GM23338 (cell line): ENCODE data around the gene UBE2H. TPM values are rescaled to one million over a fixed set of nuclear protein-coding genes. Genes with fewer than 3 reads are reported as not detected.

ENCODE experiments used
- ATAC-seq: fragments of 200-7000 bp; cut with Tn5 transposase; 3 replicates; pipeline ENCODE4 v1.9.1; 2020
- DNase-seq: peaks from one replicate; pipeline ENCODE4 v3.0.0-alpha.2; 2015; ENCODE audit warnings: low spot score
- H2AFZ ChIP-seq: fragments of 200-600 bp; sonication (generic); 2 replicates; pipeline ENCODE4 v1.8.0; 2016; ENCODE audit warnings: antibody characterized with exemption, mild to moderate bottlenecking, moderate library complexity
- H3F3A ChIP-seq: fragments of 200-600 bp; sonication (generic); replicated peaks from 2 replicates; pipeline ENCODE4 v1.8.0; 2017; ENCODE audit warnings: antibody characterized with exemption, mixed run types, low read depth
- H3K27ac ChIP-seq: fragments of 200-600 bp; sonication (generic); 2 replicates; pipeline ENCODE4 v1.6.1; 2016; ENCODE audit warnings: low read depth
- H3K27me3 ChIP-seq: fragments of 200-600 bp; sonication (generic); 2 replicates; pipeline ENCODE4 v1.8.0; 2016; ENCODE audit warnings: mild to moderate bottlenecking, mixed run types, moderate library complexity; ENCODE audit not compliant: insufficient read depth
- H3K36me3 ChIP-seq: fragments of 200-600 bp; sonication (generic); 2 replicates; pipeline ENCODE4 v1.8.0; 2016; ENCODE audit warnings: mild to moderate bottlenecking; ENCODE audit not compliant: insufficient read depth
- H3K4me1 ChIP-seq: fragments of 200-600 bp; sonication (generic); 2 replicates; pipeline ENCODE4 v1.8.0; 2016; ENCODE audit warnings: mild to moderate bottlenecking, moderate library complexity; ENCODE audit not compliant: insufficient read depth
- H3K4me2 ChIP-seq: fragments of 200-600 bp; sonication (generic); 2 replicates; pipeline ENCODE4 v1.7.1; 2017; ENCODE audit warnings: mixed run types
- H3K4me3 ChIP-seq: fragments of 200-600 bp; sonication (generic); 2 replicates; pipeline ENCODE4 v1.6.1; 2016; ENCODE audit warnings: mixed run types
- H3K79me2 ChIP-seq: fragments of 200-600 bp; sonication (generic); replicated peaks from 2 replicates; pipeline ENCODE4 v1.8.0; 2017; ENCODE audit warnings: mild to moderate bottlenecking; ENCODE audit not compliant: insufficient read depth
- H3K9me2 ChIP-seq: fragments of 200-600 bp; sonication (generic); 2 replicates; pipeline ENCODE4 v1.8.0; 2017; ENCODE audit not compliant: insufficient read depth
- H4K20me1 ChIP-seq: fragments of 200-600 bp; sonication (generic); replicated peaks from 2 replicates; pipeline ENCODE4 v1.8.0; 2017; ENCODE audit warnings: mild to moderate bottlenecking; ENCODE audit not compliant: insufficient read depth
- H3K27ac Mint-ChIP-seq: 2 replicates; pipeline ENCODE4 v1.8.0; 2020; ENCODE audit warnings: inconsistent platforms, mild to moderate bottlenecking, moderate library complexity, mixed read lengths
- H3K27me3 Mint-ChIP-seq: 3 replicates; pipeline ENCODE4 v1.8.0; 2022; ENCODE audit warnings: low read depth, mild to moderate bottlenecking, moderate library complexity, mixed read lengths, inconsistent platforms; ENCODE audit not compliant: insufficient read depth, poor library complexity
- H3K36me3 Mint-ChIP-seq: 3 replicates; pipeline ENCODE4 v1.8.0; 2021; ENCODE audit warnings: low read depth, mild to moderate bottlenecking, inconsistent platforms, moderate library complexity, mixed read lengths
- H3K4me1 Mint-ChIP-seq: 3 replicates; pipeline ENCODE4 v1.8.0; 2020; ENCODE audit warnings: mild to moderate bottlenecking, inconsistent platforms, mixed read lengths
- H3K4me3 Mint-ChIP-seq: 3 replicates; pipeline ENCODE4 v1.8.0; 2021; ENCODE audit warnings: moderate library complexity, mild to moderate bottlenecking, inconsistent platforms, mixed read lengths
- H3K9me3 Mint-ChIP-seq: 3 replicates; pipeline ENCODE4 v1.8.0; 2020; ENCODE audit warnings: moderate library complexity, mild to moderate bottlenecking, inconsistent platforms, mixed read lengths
- CREB1 ChIP-seq: fragments of 250-450 bp; sonication (Bioruptor Pico); IDR thresholded peaks from 2 replicates; pipeline ENCODE4 v1.5.0; 2020; ENCODE audit warnings: low read depth, mild to moderate bottlenecking, moderate library complexity
- ETS1 ChIP-seq: IDR thresholded peaks from 2 replicates; pipeline ENCODE4 v1.6.1; 2016; ENCODE audit warnings: antibody characterized with exemption
- EZH2phosphoT487 ChIP-seq: fragments of 200-600 bp; sonication (generic); IDR thresholded peaks from one replicate; pipeline ENCODE4 v1.8.1; 2018; ENCODE audit warnings: antibody characterized with exemption; ENCODE audit not compliant: unreplicated experiment
- JUNB ChIP-seq: IDR thresholded peaks from one replicate; pipeline ENCODE4 v1.6.1; 2016; ENCODE audit warnings: antibody characterized with exemption; ENCODE audit not compliant: unreplicated experiment
- NANOG ChIP-seq: IDR thresholded peaks from 2 replicates; pipeline ENCODE4 v1.6.1; 2016; ENCODE audit warnings: antibody characterized with exemption, borderline replicate concordance
- ZNF114 ChIP-seq: fragments of 250-450 bp; sonication (Bioruptor Pico); IDR thresholded peaks from 2 replicates; pipeline ENCODE4 v1.5.0; 2020; ENCODE audit warnings: mild to moderate bottlenecking, moderate library complexity
- ZNF462 ChIP-seq: fragments of 250-450 bp; sonication (Bioruptor Pico); IDR thresholded peaks from 2 replicates; pipeline ENCODE4 v1.5.0; 2020; ENCODE audit warnings: mild to moderate bottlenecking, moderate library complexity
- polyA plus RNA-seq: library from polyadenylated mRNA; unstranded; fragments of >200 nt; fragmentation: Nextera tagmentation; extraction: Ambion mirVana; gene quantifications from 2 replicates; pipeline ENCODE4 v1.2.1, GENCODE V29; 2016
- total RNA-seq: library from RNA; depleted of rRNA; stranded (reverse); fragments of >200 nt; shearing (Covaris generic); gene quantifications from 2 replicates; pipeline ENCODE4 v1.2.3, GENCODE V29; 2014

Gene UBE2H
- total and polyA plus RNA-seq, 2 experiments from 2014 or later, result 40.8 to 86.5 TPM

GRCh38 chr7:129858490-129858889 is 94.3 kb downstream of the UBE2H start (continued):
- TF ChIP-seq ZNF462 (CRISPR knock-in tag) (no peak), EZH2phosphoT487 (no peak), NANOG (no peak)

- H3K9me3 Mint-ChIP-seq, result no peaks in the 10 kb centered on the region
- H3K27ac Mint-ChIP-seq, result peak overlapping the region; percentile 3; the same call in 1 of the 2 replicates
- no peaks in the 10 kb centered on the region for H3K36me3 ChIP-seq
- H3K36me3 Mint-ChIP-seq, result peaks cover 4% of the 10 kb centered on the region; the same call in 1 of the 3 replicates
- H3K4me3 Mint-ChIP-seq, result no peak overlapping the region
- DNase-seq (no peak), ATAC-seq (no peak)
- no peaks in the 10 kb centered on the region for H3K9me2 ChIP-seq
- H3K27me3 Mint-ChIP-seq, result peaks cover 3% of the 10 kb centered on the region
- peaks cover 30% of the 10 kb centered on the region for H3K4me1 ChIP-seq
- H3K27ac ChIP-seq, result no peak overlapping the region
- peaks cover 54% of the 10 kb centered on the region for H3K79me2 ChIP-seq
- H3K4me2 ChIP-seq, result no peak overlapping the region
- no peaks in the 10 kb centered on the region for H3F3A ChIP-seq
- H2AFZ ChIP-seq, result no peak overlapping the region
- peaks cover 65% of the 10 kb centered on the region for H3K4me1 Mint-ChIP-seq
- no peaks in the 10 kb centered on the region for H3K27me3 ChIP-seq
- peaks cover 2% of the 10 kb centered on the region; the same call in 1 of the 2 replicates for H4K20me1 ChIP-seq
- no peak overlapping the region for H3K4me3 ChIP-seq
- no peak for TF ChIP-seq ZNF462 (CRISPR knock-in tag)
- TF ChIP-seq JUNB, result no peak
- TF ChIP-seq ETS1, result no peak
- TF ChIP-seq ZNF114 (CRISPR knock-in tag), result no peak
- no peak for TF ChIP-seq CREB1
- TF ChIP-seq EZH2phosphoT487, result no peak
- TF ChIP-seq NANOG, result no peak
Observed at GRCh38 chr7:129857313-129857712, 95.4 kb downstream of the UBE2H start.
